ENCODE data around the gene STARD7.
A peak's percentile ranks its signal among the peaks of the same experiment; 100 is the strongest.

Gene STARD7

GRCh38 chr2:96180002-96180401 is 28.6 kb downstream of the STARD7 start:
- peaks cover 4% of the 10 kb centered on the region; the same call in 1 of the 2 replicates for H3K36me3 ChIP-seq
- no peaks in the 10 kb centered on the region for H3K27me3 ChIP-seq
- TF ChIP-seq CTCF (IDR thresholded peaks at IDR 0.05; ENCODE audit: low read depth, low read length), result no peak
- DNase-seq, result no peak
- H3K4me3 ChIP-seq (ENCODE audit: low read depth, low read length), result no peak overlapping the region
- no peaks in the 10 kb centered on the region for H3K9me3 ChIP-seq
- H3K4me1 ChIP-seq, result no peaks in the 10 kb centered on the region

DNA sequence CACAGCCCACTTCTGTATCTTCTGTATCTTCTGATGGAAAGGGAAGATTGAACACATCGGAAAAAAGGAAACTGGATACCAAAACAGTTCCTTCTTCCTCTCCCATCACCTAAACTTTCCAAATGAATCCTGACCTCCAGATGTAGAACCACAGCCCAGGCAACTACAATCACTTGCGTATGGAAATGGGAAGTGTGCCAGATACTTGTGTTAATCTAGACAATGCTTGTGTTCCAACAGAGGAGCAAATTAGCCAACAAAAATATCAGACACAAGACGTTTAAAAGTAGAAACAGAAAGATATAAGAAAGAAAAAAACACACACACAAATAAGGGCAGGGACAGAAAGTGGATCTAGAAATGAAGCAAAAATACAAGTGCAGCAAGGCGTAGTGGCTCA is 32.0 kb downstream of the STARD7 start:
- Histone ChIP-seq H3K27me3 (no peaks in the 10 kb centered on the region), H3K4me1 (peaks cover 3% of the 10 kb centered on the region; the same call in 1 of the 2 replicates), H3K36me3 (no peaks in the 10 kb centered on the region), H3K4me3 (ENCODE audit: low read depth, low read length) (no peak overlapping the region), H3K9me3 (no peaks in the 10 kb centered on the region)
- DNase-seq, result no peak
- no peak for TF ChIP-seq CTCF (IDR thresholded peaks at IDR 0.05; ENCODE audit: low read depth, low read length)

- H3K36me3 ChIP-seq, result no peaks in the 10 kb centered on the region
- DNase-seq, result no peak
- TF ChIP-seq CTCF (IDR thresholded peaks at IDR 0.05; ENCODE audit: low read depth, low read length), result no peak
- H3K27me3 ChIP-seq, result no peaks in the 10 kb centered on the region
- H3K4me3 ChIP-seq (ENCODE audit: low read depth, low read length), result no peak overlapping the region
- no peaks in the 10 kb centered on the region for H3K9me3 ChIP-seq
- H3K4me1 ChIP-seq, result peaks cover 3% of the 10 kb centered on the region; the same call in 1 of the 2 replicates
Observed at GRCh38 chr2:96175951-96176350, 32.7 kb downstream of the STARD7 start.

DNA sequence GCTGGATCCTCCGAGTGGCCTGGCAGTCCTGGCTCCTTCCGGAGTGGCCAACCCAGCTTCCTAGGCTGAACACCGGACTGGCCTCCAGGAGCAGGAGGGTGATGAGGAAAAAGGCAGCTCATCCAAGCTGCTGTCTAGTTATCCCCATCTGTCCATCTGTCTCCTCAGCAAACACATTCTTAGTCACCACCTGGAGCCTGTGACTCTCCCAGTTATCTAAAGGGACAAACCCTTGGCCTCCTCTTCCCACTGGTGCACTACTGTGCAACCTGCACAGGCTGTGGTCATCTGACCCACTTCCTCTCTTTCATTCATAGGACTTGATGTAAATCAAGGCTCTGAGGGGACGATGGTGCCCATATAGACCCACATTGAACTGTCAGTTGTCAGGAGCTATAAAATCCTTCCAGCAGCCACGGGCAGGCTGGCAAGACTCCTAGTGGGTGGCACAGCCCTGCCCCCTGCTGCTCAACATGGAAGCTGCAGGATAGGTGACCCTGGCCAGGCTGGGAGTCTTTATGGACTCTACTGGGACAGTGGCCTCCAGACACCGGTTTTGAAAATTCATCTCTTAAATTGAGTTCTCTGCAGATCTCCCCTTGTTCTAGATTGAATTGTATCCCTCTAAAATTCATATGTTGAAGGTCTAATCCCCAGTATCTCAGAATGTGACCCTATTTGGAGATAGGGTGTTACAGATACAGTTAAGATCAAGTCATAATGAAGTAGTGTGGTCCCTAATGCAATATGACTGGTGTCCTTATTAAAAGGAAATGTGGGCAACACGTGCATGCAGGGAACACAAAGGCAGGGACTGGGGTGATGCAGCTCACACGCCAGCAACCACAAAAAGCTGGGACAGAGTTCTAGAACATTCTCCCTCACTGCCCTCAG is 34.1 kb downstream of the STARD7 start:
- H3K4me3 ChIP-seq (ENCODE audit: low read depth, low read length), result no peak overlapping the region
- DNase-seq, result peak; percentile 74
- no peaks in the 10 kb centered on the region for H3K36me3 ChIP-seq
- no peaks in the 10 kb centered on the region for H3K9me3 ChIP-seq
- H3K4me1 ChIP-seq, result peaks cover 3% of the 10 kb centered on the region; the same call in 1 of the 2 replicates
- TF ChIP-seq CTCF (IDR thresholded peaks at IDR 0.05; ENCODE audit: low read depth, low read length), result peak; percentile 81
- H3K27me3 ChIP-seq, result no peaks in the 10 kb centered on the region

- TF ChIP-seq CTCF (IDR thresholded peaks at IDR 0.05; ENCODE audit: low read depth, low read length), result no peak
- Histone ChIP-seq H3K9me3 (no peaks in the 10 kb centered on the region), H3K4me3 (ENCODE audit: low read depth, low read length) (no peak overlapping the region), H3K4me1 (peaks cover 3% of the 10 kb centered on the region; the same call in 1 of the 2 replicates), H3K36me3 (no peaks in the 10 kb centered on the region), H3K27me3 (no peaks in the 10 kb centered on the region)
- no peak for DNase-seq
Observed at GRCh38 chr2:96171831-96172230, 36.8 kb downstream of the STARD7 start.

- no peaks in the 10 kb centered on the region for H3K9me3 ChIP-seq
- no peak for DNase-seq
- H3K4me1 ChIP-seq, result peaks cover 3% of the 10 kb centered on the region; the same call in 1 of the 2 replicates
- H3K36me3 ChIP-seq, result no peaks in the 10 kb centered on the region
- H3K27me3 ChIP-seq, result no peaks in the 10 kb centered on the region
- no peak overlapping the region for H3K4me3 ChIP-seq (ENCODE audit: low read depth, low read length)
- no peak for TF ChIP-seq CTCF (IDR thresholded peaks at IDR 0.05; ENCODE audit: low read depth, low read length)
Observed at GRCh38 chr2:96170626-96171025, 38.0 kb downstream of the STARD7 start.
